GM21786 (cell line): ENCODE data around the gene CSRNP3.
"Not testable (repeated sequence)": the region's sequence is repeated elsewhere in the genome, so short reads cannot be mapped to it uniquely, and the experiment has no call there.

ENCODE experiments used
- ATAC-seq: cut with Tn5 transposase; IDR thresholded peaks from one replicate; pipeline ENCODE4 v1.9.1; 2021; ENCODE audit not compliant: unreplicated experiment

The CSRNP3 gene

GRCh38 chr2:165584126-165584654 is 114.7 kb downstream of the CSRNP3 start:
- ATAC-seq, result no peak

- ATAC-seq, result no peak
These were observed 116.5 kb downstream of the CSRNP3 start for GRCh38 chr2:165586019-165586418.

GRCh38 chr2:165587335-165587938 is 117.9 kb downstream of the CSRNP3 start:
- ATAC-seq, result peak; percentile 84

- not testable (repeated sequence) for ATAC-seq
These were observed 121.5 kb downstream of the CSRNP3 start for GRCh38 chr2:165590999-165591398.

GRCh38 chr2:165593081-165593480 is 123.6 kb downstream of the CSRNP3 start:
- no peak for ATAC-seq

- ATAC-seq, result peak; percentile 58
These were observed 124.9 kb downstream of the CSRNP3 start for GRCh38 chr2:165594231-165594934.

GRCh38 chr2:165594935-165595255 is 125.4 kb downstream of the CSRNP3 start:
- ATAC-seq, result peak; percentile 94

GRCh38 chr2:165596788-165597187 is 127.3 kb downstream of the CSRNP3 start:
- no peak for ATAC-seq

GRCh38 chr2:165601065-165601830 is 131.8 kb downstream of the CSRNP3 start:
- no peak for ATAC-seq

GRCh38 chr2:165601928-165602521 is 132.5 kb downstream of the CSRNP3 start:
- no peak for ATAC-seq

GRCh38 chr2:165609672-165610071 is 140.2 kb downstream of the CSRNP3 start:
- no peak for ATAC-seq

- peak; percentile 74 for ATAC-seq
These were observed 141.1 kb downstream of the CSRNP3 start for GRCh38 chr2:165610591-165611029.

- no peak for ATAC-seq
These were observed 148.4 kb downstream of the CSRNP3 start for GRCh38 chr2:165617741-165618481.

- no peak for ATAC-seq
These were observed 149.3 kb downstream of the CSRNP3 start for GRCh38 chr2:165618806-165619205.

- ATAC-seq, result no peak
These were observed 151.6 kb downstream of the CSRNP3 start for GRCh38 chr2:165621086-165621560.

GRCh38 chr2:165623161-165623560 is 153.7 kb downstream of the CSRNP3 start:
- no peak for ATAC-seq

- no peak for ATAC-seq
These were observed 154.4 kb downstream of the CSRNP3 start for GRCh38 chr2:165623783-165624469.

GRCh38 chr2:165624470-165624800 is 154.9 kb downstream of the CSRNP3 start:
- ATAC-seq, result no peak

GRCh38 chr2:165627470-165627869 is 158.0 kb downstream of the CSRNP3 start:
- no peak for ATAC-seq

GRCh38 chr2:165629776-165630175 is 160.3 kb downstream of the CSRNP3 start:
- ATAC-seq, result no peak
